AG04450 (cell line): ENCODE data around the gene PHOX2A. TPM values are rescaled to one million over a fixed set of nuclear protein-coding genes. Genes with fewer than 3 reads are reported as not detected.
"Not testable (repeated sequence)": the region's sequence is repeated elsewhere in the genome, so short reads cannot be mapped to it uniquely, and the experiment has no call there.

Experiments
- CTCF ChIA-PET: fragments of 300-600, 350-600 bp; formaldehyde crosslinking; extraction: SDS; loops from one replicate; lab custom pipeline; 2022; ENCODE audit warnings: antibody characterized with exemption, inconsistent platforms; lab: Charles Lee
- POLR2A ChIA-PET: fragments of 350-600 bp; formaldehyde crosslinking; extraction: SDS; loops from one replicate; lab custom pipeline; 2021; ENCODE audit warnings: antibody characterized with exemption, inconsistent platforms; lab: Yijun Ruan, JAX
- DNase-seq: peaks from one replicate; pipeline ENCODE4 v3.0.0-alpha.2; 2011; ENCODE audit warnings: low read depth, low spot score
- H3K27ac ChIP-seq: one replicate; pipeline ENCODE4 v1.5.1; 2012; ENCODE audit warnings: low read depth, low read length, control low read depth
- H3K27me3 ChIP-seq: one replicate; pipeline ENCODE4 v1.6.0; 2012; ENCODE audit warnings: low read length; ENCODE audit not compliant: control insufficient read depth, insufficient read depth
- H3K4me3 ChIP-seq: 2 replicates; pipeline ENCODE4 v1.5.1; 2011; ENCODE audit warnings: mild to moderate bottlenecking, low read depth, low read length, control low read depth
- H3K9me3 ChIP-seq: 2 replicates; pipeline ENCODE4 v1.5.1; 2012; ENCODE audit warnings: low read length; ENCODE audit not compliant: control insufficient read depth, insufficient read depth
- polyA minus RNA-seq: library from RNA; depleted of rRNA, polyadenylated mRNA; stranded (reverse); fragments of >200 nt; gene quantifications from 2 replicates; pipeline ENCODE4 v1.2.3, GENCODE V29; 2011; rRNA and poly(A)+ RNA removed
- polyA plus RNA-seq: library from polyadenylated mRNA; depleted of rRNA; stranded (reverse); fragments of >200 nt; gene quantifications from 2 replicates; pipeline ENCODE4 v1.2.3, GENCODE V29; 2011; rRNA removed
- TF ChIP-seq, protein P1 (sequence below): IDR thresholded peaks from 2 replicates; pipeline ENCODE4 v1.5.1; 2011; ENCODE audit warnings: low read depth, low read length, control low read depth, inconsistent platforms

PHOX2A gene
- polyA plus RNA-seq (not detected in 2 replicates), polyA minus RNA-seq (not detected in 2 replicates)

DNA sequence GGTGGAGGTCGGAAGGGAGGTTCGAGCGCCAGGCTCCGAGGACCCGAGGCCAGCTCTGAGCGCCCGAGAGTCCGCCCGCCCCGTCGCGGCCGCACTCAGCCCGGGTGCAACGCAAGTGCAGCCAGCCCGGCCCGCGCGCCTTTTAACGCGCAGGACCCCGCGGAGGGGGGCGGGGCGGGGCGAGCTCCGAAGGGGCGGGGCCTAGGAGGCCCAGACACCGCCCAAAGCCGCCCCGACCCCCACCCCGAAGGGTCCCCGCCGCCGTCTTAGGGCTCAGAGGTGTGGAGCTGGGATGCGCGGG is at the start of gene PHOX2A:
PHOX2A (minus strand) TSS at position 117 of the 301 bp plus-strand sequence. CDS start 172 bp downstream, outside the sequence.
- TF ChIP-seq, protein P1, sequence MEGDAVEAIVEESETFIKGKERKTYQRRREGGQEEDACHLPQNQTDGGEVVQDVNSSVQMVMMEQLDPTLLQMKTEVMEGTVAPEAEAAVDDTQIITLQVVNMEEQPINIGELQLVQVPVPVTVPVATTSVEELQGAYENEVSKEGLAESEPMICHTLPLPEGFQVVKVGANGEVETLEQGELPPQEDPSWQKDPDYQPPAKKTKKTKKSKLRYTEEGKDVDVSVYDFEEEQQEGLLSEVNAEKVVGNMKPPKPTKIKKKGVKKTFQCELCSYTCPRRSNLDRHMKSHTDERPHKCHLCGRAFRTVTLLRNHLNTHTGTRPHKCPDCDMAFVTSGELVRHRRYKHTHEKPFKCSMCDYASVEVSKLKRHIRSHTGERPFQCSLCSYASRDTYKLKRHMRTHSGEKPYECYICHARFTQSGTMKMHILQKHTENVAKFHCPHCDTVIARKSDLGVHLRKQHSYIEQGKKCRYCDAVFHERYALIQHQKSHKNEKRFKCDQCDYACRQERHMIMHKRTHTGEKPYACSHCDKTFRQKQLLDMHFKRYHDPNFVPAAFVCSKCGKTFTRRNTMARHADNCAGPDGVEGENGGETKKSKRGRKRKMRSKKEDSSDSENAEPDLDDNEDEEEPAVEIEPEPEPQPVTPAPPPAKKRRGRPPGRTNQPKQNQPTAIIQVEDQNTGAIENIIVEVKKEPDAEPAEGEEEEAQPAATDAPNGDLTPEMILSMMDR: no peak
- POLR2A ChIA-PET: no interaction called here
- peaks cover 10% of the 10 kb centered on the region; the same call in 1 of the 2 replicates for H3K9me3 ChIP-seq
- peak within 1 kb of the TSS; percentile 25 for H3K4me3 ChIP-seq
- CTCF ChIA-PET: interaction anchor here (2.7 kb wide), 1 partner anchor 187 kb away, joined by 12 read pairs; no protein-coding TSS in a partner anchor
- H3K27me3 ChIP-seq: peaks cover 76% of the 10 kb centered on the region
- DNase-seq: no peak
- H3K27ac ChIP-seq: no peak within 1 kb of the TSS

DNA sequence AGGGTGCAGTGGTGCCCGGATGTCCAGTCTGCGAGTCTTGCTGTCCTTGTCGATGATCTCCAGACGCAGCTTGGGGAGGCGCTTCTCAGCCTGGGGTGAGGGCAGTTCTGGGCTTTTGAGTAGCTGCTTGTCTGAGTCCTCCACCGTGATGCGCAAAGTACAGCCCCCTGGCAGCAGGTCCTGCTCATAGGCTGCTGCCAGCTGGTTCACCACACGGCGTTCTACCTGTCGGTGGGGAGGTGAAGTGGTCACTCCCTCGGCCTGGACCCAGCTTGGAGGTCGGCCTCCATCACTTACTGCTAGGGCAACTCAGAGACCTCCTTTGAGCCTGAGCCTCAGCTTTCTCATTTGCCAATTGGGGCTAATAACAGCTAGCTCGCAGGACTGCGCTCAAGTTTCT is 49.4 kb upstream of the PHOX2A start:
- H3K27me3 ChIP-seq: no peaks in the 10 kb centered on the region
- DNase-seq: no peak
- no peak overlapping the region for H3K27ac ChIP-seq
- POLR2A ChIA-PET: no interaction called here
- H3K9me3 ChIP-seq: no peaks in the 10 kb centered on the region
- no peak overlapping the region for H3K4me3 ChIP-seq
- CTCF ChIA-PET: interaction anchor here (5.6 kb wide), 1 partner anchor 137 kb away, joined by 36 read pairs; no protein-coding TSS in a partner anchor
- TF ChIP-seq, protein P1: no peak

DNA sequence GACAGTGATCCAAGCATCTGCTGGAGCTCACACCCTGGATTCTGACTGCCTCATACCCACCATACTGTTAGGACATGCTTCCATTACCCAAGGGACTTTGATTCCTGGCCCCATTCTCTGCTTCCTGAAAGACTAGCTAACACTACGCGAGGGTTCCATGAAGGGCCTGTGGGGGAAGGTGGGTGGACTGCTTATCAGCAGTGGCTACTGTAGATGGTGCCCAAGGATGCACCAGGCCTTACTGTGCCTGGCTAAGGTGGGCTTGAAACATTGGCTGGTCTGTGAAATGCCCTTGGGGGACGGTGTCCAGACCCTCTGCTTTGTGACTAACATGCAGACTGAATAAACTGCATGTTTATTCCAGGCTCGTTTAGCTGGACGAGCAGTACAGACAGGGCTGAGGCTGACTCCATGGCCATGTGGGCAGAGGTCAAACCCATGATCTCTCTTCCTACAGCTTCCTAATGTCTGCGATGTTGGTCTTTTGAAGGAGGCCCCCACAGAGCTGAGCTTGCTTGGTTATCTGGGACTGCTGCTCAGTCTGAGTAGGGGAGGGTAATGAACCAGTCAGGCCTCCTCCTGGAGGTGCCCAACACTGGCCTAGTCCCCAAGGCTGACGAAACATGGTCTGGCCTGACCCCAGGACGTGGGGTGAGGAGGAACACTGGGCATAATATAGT is 48.3 kb upstream of the PHOX2A start:
- no peak for DNase-seq
- Histone ChIP-seq H3K4me3 (no peak overlapping the region), H3K27me3 (no peaks in the 10 kb centered on the region), H3K27ac (no peak overlapping the region), H3K9me3 (no peaks in the 10 kb centered on the region)
- TF ChIP-seq, protein P1: no peak
- POLR2A ChIA-PET: no interaction called here
- CTCF ChIA-PET: interaction anchor here (3.4 to 5.6 kb wide), 2 partner anchors 122 to 138 kb away, joined by 15 to 36 read pairs; no protein-coding TSS in a partner anchor

DNA sequence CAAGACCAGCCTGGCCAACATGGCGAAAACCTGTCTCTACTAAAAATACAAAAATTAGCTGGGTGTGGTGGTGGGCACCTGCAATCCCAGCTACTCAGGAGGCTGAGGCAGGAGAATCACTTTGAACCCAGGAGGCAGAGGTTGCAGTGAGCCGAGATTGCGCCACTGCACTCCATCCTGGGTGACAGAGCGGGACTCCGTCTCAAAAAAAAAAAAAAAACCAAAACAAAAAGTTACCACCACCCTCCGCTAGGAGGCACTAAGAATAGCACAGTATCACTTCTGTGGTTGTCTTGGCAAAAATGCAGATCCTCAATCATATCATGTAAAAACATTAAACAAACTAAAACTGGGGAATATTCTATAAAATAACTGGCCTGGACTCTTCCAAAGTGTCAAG is 46.8 kb upstream of the PHOX2A start:
- H3K9me3 ChIP-seq, POLR2A ChIA-PET, DNase-seq, H3K4me3 ChIP-seq, H3K27ac ChIP-seq, H3K27me3 ChIP-seq: not testable (repeated sequence)
- TF ChIP-seq, protein P1: peak; percentile 66
- CTCF ChIA-PET: interaction anchor here (0.7 to 5.6 kb wide), 7 partner anchors 14 to 296 kb away, joined by 3 to 36 read pairs (median 7); no protein-coding TSS in a partner anchor

DNA sequence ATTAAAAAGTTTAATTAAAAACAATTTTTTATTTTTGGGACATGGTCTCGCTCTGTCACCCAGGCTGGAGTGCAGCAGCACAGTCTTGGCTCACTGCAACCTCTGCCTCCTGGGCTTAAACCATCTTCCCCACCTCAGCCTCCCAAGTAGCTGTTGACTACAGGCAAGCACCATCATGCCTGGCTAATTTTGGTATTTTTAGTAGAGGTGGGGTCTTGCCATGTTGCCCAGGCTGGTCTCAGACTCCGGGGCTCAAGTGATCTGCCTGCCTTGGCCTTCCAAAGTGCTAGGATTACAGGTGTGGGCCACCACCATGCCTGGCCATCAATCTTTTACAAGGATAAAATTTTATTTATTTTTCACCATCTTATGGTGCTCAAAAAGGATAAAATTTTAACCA is 43.3 kb upstream of the PHOX2A start:
- POLR2A ChIA-PET: no interaction called here
- TF ChIP-seq, protein P1: no peak
- H3K27ac ChIP-seq: no peak overlapping the region
- H3K9me3 ChIP-seq: no peaks in the 10 kb centered on the region
- CTCF ChIA-PET: interaction anchor here (1.3 to 1.9 kb wide), 2 partner anchors 126 to 143 kb away, joined by 3 to 5 read pairs; no protein-coding TSS in a partner anchor
- peaks cover 9% of the 10 kb centered on the region for H3K27me3 ChIP-seq
- no peak overlapping the region for H3K4me3 ChIP-seq
- no peak for DNase-seq
